Muscle of back (tissue), 13 donors: Measurements from ENCODE around the gene TEX13B. TPM values are rescaled to one million over a fixed set of nuclear protein-coding genes. Genes with fewer than 3 reads are reported as not detected.
"Not testable (repeated sequence)": the region's sequence is repeated elsewhere in the genome, so short reads cannot be mapped to it uniquely, and the experiment has no call there.

Experiments used
- DNase-seq, 3 donors: peaks; one replicate each; pipeline versions ENCODE4 v3.0.0 to v3.0.0-alpha.2; 2013
- long read RNA-seq, 9 donors: transcript quantifications; one replicate each; lab custom pipeline, GENCODE V29; 2026
- polyA plus RNA-seq, 10 donors: library from polyadenylated mRNA; unstranded; fragments of 120-200 nt; gene quantifications; one replicate each; pipeline ENCODE4 v1.2.1, GENCODE V29; 2013; ENCODE audit not compliant: insufficient read length in 10 of 10

Gene TEX13B, protein sequence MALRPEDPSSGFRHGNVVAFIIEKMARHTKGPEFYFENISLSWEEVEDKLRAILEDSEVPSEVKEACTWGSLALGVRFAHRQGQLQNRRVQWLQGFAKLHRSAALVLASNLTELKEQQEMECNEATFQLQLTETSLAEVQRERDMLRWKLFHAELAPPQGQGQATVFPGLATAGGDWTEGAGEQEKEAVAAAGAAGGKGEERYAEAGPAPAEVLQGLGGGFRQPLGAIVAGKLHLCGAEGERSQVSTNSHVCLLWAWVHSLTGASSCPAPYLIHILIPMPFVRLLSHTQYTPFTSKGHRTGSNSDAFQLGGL
- polyA plus RNA-seq, result not detected
- long read RNA-seq, donor 1, result 0 reads
- long read RNA-seq, donor 2, result 0 reads
- long read RNA-seq, donor 3, result 0 reads
- long read RNA-seq, donor 4, result 0 reads
- long read RNA-seq, donor 5, result 0 reads
- long read RNA-seq, donor 6, result 0 reads
- long read RNA-seq, donor 7, result 0 reads
- long read RNA-seq, donor 8, result 0 reads
- long read RNA-seq, donor 9, result 0 reads

DNA sequence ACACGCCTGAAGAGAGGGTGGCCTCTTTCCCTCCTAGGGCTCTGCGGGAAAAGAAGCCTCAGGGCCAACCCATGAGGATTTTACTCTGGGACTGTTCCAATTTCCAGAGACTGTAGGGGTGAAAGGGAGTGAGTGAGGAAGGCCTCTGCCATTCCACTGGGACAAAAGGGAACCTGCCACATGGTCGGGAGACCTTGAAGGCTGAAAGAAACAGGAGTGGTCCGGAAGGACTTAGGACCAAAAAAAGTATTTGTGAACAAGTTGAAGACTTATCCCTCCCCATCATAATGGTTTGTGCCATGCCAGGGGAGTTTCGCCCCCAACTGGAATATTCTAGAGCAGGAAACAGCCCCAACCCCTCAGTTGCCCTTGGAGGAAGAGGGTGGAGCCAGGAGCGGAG lies at the start of gene TEX13B:
Gene TEX13B (minus strand): TSS at position 15 of the 400 bp plus-strand sequence. CDS start 243 bp downstream, outside the sequence.
- no peak for DNase-seq

DNA sequence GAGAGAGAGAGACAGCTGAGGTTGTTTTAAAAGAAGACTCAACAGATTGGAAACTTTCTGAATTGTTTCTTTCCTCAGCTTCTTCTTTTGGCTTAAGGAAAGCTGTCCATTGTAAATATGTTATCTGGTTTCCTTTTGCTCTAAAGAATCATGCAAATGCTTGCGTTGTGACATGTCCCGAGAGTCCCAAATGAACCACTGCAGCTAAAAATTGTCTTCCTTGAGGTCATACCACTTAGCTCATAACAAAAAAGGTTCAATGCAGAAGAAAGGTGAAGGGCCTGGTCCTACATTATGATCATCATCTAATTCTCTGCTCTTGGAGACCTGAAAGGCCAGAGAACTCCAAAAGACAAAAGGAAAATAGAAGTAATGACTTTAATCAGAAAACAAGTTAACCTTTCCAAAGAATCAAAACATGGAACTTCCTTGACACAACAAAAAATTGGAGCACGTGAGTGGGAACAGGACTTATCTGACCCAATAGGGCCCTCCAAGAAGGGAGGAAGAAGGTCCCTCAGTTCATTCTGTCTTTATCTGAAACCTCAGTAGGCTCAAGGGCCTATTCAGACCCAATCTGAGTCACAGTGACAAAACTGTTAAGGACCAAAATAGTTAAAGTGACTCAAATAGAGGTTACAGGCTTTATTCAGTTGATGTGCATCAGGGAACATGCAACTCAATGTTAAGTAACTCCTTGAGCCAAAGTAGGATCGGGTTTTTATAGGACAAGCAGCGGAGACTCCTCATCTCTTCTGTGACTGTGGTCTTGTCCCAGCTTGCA lies 48.0 kb upstream of the TEX13B start:
- no peak for DNase-seq

DNA sequence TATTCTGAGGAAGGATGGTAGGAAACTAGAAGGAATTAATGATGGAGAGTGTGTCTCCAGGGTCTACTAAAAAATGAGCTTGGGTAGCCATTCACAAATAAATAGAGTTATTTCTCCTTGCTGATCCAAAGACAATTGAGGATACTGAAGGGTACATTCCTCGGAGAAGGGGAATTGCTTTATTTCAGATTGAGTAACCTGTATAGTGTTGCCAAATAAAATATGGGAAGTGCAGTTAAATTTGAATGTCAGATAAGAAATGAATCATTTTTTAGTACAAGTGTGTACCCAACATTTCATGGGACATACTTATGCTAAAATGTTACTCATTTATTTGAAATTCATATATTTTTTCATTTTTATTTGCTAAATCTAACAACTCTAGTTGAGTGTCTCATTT lies 46.7 kb upstream of the TEX13B start:
- DNase-seq, result no peak

DNA sequence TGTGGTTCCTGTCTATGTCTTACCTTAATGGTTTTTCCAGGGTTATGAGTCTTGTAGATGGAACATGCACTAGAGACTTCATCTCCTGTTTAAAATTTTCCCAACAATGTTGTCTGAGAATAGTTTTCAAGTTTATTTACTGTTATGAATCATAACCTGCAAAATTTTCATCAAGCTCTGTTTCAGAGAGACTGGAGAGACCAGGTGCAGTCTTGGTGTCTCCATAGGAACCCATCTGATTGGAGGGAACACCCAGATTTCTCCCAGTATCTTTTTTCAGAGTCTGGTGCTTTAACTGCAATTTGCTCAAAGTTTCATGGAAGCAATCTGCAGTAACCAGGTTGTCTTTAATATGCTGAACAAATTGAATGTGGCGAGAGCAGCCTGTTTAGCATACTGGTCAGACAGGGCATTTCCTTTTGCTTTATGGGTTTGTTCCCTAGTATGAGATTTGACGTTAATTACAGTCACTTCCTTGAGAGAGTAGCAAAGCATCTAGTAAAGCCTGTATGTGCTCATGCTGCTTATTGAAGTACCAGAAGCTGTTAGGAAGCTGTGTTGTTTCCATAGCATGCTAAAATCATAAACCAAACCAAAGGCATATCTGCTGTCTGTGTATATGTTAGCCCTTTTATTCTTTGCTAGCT lies 43.9 kb upstream of the TEX13B start:
- DNase-seq, result no peak

DNA sequence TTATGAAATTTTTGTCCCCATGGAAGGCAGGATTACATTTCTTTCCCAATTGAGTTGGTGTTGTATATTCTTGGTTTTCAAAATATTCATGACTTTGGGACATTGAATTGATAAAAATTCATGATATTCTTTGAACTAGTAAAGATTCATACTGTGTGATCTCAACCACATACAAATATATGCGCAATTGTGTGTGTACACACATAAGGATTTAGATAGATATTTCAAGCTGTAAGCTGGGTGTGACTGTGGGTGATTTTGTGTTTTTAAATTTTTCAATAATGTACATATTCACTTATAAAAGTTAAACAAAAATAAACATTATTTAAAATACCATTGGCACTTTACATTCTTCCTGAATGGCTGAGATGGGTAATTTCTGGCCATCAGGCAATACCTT lies 43.2 kb upstream of the TEX13B start:
- no peak for DNase-seq

DNA sequence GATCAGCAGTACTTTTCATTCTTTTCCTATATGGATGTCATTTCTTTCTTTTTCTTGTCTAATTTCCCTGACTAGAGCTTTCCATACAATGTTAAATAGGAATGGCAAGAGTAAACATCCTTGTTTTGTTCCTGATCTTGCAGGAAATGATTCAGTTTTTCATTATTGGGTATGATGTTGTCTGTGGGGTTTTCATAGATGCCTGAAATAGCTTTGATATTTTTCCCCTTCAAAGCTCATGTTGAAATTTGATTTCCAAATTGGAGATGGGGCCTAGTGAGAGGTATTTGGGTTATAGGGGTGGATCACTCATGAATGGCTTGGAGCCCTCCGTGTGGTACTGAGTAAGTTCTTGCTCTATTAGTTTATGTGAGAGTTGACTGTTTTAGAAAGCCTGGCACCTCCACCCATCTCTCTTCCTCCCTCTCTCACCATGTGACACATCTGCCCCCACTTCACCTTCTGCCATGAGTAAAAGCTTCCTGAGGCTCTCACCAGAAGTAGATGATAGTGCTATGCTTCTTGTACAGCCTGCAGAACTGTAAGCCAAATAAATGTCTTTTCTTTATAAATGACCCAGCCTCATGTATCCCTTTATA lies 40.4 kb upstream of the TEX13B start:
- no peak for DNase-seq

DNA sequence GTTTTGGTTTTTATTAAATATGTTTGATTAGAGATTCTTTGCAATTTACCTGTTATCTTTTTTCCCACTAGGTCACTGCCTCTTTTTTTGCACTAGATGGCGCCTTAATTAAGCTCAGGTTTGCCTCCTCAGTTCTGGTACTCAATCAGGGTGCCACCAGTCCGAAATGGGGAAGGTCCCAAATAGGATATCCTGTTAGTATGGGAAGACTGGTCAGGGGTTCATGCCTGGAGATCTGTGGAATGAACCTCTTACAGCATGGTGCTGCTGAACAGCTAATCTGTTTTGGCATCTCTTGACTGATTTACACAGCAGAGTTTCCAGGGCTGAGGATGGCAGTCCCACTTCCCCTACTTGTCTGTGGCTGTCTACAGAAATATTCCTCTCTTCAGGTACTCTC lies 38.5 kb upstream of the TEX13B start:
- no peak for DNase-seq

DNA sequence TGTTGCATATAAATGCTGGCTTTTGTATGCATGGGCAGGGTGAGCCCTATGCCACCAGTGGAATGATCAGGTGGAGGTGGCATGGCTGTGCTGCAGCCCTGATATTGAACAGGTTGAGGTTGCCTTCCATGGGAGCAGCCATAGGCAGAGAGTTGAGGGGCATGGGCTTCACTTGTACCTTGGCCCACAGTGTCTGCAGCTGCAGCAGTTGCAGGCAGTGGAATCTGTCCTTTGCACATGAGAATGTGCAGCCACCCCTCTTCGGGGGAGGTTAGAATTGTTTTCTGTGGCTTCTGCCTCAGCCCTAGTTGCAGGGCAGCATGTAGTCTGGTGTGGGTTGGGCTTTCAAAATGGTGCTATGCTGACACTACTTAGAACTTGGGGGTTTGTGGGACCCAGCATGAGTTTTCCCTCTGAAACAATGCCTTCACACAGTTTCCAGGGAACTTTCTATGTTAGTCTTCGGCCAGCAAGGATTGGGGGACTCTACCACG lies 37.3 kb upstream of the TEX13B start:
- no peak for DNase-seq

DNA sequence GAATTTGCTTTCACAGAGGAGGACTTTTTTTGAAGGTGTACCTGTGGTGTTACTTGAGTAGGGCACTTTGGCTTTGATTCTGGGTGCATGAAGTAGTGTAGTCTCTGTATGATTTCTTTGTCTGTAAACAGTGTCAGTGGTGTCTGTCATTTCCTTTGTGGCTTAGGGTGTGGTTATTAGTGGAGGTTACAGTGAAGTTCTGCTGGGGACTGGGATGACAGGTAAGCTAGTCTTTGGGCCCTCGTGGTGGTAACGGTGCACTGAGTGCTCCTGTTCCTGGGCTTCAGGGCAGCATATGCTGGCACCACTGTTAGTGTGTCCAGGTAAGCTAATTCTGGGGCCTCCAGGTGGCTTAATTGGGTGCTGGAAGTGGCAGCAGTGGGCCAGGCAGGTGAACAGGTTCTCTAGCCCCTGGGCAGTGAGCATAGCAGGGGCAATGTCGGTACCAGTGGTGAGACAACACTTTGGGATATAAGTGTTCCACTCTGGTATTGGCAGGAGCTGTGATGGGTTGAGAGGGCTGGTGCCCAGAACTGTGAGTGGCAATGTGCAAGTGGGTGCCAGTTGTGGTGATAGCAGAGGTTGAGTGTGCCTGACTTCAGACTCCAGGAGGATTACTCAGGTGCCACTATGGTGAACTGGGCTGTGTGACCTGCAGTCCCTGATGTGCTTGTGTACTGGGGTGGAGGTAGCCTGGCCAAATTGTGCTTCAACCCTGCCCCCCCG lies 36.6 kb upstream of the TEX13B start:
- DNase-seq, result no peak

DNA sequence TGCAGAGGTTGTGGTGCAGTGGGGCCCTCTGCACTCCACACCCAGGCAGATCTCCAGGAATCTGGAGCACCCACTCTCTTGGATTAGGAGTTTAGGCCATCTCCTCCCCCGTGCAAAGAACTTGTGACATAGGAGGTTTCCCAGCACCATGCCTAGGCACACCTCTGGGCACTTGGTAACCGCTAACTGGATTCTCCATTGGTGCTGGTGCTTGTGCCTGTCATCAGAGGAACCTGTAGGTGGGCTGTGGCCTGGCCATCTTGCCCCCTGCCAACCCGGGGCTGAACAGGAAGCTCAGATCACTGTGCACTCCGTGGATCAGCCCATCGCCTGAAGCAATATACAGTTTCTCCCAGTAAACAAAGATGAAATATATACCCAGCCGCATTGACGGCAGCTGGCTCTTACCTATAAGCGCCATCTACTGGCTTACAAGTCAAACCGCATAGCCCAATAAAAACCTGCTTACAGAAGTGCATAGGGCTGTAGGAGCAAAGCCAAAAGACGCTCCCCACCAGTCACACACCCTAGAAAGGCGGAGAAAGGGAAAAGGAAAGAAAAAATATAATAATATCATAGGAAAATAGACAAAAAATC lies 19.1 kb upstream of the TEX13B start:
- no peak for DNase-seq

DNA sequence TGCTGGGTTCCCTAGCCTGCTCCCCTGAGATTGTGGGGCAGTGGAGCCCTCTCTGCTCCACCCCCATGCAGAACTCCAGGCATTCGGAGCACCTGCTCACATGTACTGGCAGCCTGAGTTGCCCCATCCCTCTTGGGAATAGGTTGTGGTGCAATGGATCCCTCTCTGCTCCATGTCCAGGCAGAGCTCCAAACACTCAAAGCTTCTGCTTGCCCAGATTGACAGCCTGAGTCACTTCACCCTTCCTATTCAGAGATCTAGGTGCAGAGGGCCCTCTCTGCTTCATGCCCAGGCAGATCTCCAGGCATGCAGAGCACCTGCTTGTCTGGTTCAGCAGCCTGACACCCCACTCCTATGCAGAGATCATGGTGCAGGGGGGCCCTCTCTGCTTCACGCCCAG lies 18.6 kb upstream of the TEX13B start:
- DNase-seq, result no peak

DNA sequence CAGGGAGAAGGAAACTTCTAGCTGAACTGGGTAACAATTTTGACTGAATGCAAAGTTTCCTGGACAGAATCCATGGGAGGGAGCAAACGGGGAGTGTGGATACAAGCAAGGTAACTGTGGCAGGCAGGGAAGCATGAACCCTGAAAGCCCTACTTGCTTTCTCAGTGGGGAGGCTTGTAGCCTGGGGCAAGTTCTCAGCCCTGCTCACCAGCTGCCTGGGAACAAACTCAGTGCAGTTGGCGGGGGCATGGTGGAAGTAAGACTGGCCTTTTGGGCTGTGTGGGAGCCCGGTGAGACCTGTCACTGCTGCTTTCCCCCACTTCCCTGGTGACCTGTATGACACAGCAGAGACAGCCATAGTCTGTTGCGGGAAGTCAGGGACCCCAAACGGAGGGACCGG lies 14.0 kb upstream of the TEX13B start:
- DNase-seq, result no peak

DNA sequence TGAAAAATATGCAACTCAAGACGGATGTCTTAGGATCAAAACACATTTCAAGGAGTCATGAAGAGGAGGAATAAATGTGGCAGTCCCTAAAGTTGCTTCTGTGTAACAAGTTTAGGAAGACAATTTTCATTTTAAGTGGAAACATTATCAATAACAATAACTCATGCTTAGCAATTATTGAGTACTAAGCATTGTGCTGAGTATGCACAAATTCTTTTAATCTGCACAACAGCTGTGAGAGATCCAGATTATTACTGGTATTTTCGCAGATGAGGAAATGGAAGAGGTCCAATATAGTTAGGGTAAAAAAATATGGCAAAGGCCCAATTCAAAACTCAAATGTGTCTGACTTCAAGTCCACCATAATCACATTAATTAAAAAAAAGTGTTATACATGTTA lies 2.9 kb upstream of the TEX13B start:
- DNase-seq, result peak in 1 of 3 donors; percentile 4

DNA sequence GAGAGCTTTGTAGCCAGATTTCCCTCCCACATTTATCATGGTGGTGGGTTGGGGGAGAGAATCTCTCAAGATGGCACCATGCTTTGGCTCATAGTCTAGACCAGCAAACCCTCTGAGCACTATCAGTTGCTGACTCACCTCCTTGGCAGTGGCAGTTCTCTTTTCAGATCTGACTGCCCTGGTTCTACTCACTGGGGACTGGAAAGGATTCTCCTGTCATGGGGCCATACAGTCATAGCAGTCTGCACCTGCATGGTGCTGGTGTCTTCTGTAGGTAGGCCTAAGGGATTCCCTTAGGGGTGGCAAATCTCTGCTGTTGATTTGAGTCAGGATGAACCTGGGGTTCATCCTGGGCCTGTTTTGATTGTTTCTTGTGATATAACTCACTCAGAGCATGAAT lies 2.6 kb downstream of the TEX13B start:
- DNase-seq, result no peak

DNA sequence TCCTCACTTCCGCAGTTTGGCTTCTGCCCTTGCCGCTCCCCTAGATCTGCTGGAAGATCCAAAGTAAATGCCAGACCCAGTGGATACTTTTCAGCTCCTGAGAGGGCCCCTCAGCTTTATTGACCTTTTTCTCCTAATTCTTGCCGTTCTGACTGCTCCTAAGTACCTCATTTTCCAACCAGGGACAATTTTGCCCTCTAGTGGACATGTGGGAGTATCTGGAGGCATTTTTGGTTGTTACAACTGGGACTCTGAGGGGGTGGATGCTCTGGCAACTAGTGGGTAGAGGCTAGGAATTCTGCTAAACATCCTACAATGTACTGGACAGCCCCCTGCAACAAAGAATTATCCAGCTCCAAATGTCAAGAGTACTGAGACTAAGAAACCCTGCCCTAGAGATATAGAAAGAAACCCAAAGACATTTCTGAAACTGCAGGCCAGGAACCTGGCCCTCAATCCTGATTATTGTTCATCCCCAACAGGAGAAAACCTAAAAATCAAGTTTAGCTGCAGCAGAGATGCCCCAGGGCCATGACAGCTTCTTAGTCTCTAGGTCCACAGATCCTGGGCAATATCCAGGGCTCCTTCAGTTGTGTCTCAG lies 3.4 kb downstream of the TEX13B start:
- DNase-seq, result peak; percentile 2 to 13 (median 4)

DNA sequence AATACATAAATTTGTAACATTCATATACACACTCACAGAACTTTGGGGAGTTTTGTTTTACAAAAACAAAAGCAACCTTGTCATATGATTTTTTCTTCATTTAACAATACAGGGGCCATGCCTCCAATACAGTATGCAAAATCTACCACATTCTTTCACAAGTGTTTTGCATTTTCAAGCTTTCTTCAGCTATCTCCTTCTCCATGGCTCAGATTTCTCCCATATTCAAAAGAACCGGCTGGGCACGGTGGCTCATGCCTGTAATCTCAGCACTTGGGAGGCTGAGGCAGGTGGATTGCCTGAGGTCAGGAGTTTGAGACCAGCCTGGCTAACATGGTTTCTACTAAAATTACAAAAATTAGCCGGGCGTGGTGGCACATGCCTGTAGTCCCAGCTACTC lies 4.1 kb downstream of the TEX13B start:
- DNase-seq, result no peak

DNA sequence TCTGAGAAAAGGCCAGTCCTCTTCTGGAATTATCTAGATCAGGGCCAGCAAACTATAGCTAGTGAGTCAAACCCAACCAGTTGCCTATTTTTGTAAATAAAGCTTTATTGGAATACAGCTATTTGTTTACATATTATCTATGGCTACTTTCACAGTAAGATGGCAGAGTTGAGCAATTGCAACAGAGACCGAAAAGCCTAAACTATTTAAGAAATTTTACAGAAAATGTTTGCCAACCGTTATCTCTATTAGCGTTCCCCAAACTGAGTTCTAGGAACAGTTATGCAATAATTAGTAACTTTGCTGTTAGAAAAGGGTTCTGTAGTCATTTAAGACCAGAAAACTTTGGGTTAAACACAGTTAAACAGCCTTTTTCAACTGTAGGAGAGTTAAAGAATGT lies 10.5 kb downstream of the TEX13B start:
- DNase-seq, result no peak

DNA sequence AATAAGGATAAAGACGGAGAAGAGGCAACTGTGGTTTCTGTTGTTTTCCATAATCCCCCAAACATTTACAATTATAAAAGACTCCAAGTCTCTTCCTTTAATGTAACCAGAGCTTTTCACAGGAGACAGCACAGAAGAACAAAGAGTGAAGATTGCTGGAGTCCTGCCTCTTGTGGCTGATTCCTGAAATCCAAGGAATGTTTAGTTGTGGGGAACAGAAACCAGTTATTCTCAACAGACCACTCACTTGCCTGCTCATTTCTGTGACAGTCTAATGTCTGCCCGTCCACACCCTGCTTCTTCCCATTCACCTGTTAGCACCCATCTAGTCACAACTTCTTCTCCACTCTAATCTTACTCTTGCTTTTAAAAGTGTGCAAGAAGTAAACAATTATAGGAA lies 12.1 kb downstream of the TEX13B start:
- DNase-seq, result no peak

DNA sequence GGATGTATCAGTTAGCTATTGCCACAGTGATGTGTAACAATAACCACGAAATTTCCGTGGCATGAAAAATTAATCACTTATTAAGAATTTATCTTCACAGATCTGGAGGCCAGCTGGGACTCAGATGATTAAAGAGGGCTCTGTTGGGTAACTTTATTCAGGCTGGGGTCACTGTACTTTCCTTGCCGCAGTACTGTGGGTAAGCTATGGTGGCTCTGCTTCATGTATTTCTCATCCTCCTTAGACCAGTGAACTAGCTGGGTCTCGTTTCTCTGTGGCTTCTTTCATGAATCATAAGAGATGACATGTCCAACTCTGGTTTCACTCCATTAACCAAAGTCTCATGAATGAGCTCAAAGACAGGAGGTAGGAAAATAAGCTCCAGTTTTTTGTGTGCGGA lies 13.5 kb downstream of the TEX13B start:
- DNase-seq, result no peak

DNA sequence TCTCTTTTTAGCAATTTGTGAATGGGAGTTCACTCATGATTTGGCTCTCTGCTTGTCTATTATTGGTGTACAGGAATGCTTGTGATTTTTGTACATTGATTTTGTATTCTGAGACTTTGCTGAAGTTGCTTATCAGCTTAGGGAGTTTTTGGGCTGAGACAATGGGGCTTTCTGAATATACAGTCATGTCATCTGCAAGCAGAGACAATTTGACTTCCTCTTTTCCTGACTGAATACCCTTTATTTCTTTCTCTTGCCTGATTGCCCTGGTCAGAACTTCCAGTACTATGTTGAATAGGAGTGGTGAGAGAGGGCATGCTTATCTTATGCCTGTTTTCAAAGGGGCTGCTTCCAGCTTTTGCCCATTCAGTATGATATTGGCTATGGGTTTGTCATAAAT lies 26.8 kb downstream of the TEX13B start:
- DNase-seq, result not testable (repeated sequence)
